Measurements from ENCODE around the gene JUND. TPM values are rescaled to one million over a fixed set of nuclear protein-coding genes. Genes with fewer than 3 reads are reported as not detected.

Gene JUND
- total RNA-seq, 4 donors from 2014 or later = 152 to 386 (median 290) TPM

GRCh38 chr19:18280247-18281081 lies 958 bp downstream of the JUND start:
- no peaks in the 10 kb centered on the region for H3K36me3 ChIP-seq
- peak overlapping the region; percentile 95 to 100 for H3K27ac ChIP-seq
- peak; percentile 76 to 81 for DNase-seq
- peaks cover 5 to 13% of the 10 kb centered on the region in 2 donors for H3K4me1 ChIP-seq
- no peaks in the 10 kb centered on the region for H3K9me3 ChIP-seq
- TF ChIP-seq CTCF (IDR thresholded peaks at IDR 0.05) = no peak
- peak; percentile 93 to 95 for TF ChIP-seq POLR2A (IDR thresholded peaks at IDR 0.05)
- no peaks in the 10 kb centered on the region for H3K27me3 ChIP-seq
- peak overlapping the region; percentile 65 to 78 for H3K4me3 ChIP-seq
- intact Hi-C loops (cut with DNase I; ENCODE audit: low total_unique reads) = no loop called here

DNA sequence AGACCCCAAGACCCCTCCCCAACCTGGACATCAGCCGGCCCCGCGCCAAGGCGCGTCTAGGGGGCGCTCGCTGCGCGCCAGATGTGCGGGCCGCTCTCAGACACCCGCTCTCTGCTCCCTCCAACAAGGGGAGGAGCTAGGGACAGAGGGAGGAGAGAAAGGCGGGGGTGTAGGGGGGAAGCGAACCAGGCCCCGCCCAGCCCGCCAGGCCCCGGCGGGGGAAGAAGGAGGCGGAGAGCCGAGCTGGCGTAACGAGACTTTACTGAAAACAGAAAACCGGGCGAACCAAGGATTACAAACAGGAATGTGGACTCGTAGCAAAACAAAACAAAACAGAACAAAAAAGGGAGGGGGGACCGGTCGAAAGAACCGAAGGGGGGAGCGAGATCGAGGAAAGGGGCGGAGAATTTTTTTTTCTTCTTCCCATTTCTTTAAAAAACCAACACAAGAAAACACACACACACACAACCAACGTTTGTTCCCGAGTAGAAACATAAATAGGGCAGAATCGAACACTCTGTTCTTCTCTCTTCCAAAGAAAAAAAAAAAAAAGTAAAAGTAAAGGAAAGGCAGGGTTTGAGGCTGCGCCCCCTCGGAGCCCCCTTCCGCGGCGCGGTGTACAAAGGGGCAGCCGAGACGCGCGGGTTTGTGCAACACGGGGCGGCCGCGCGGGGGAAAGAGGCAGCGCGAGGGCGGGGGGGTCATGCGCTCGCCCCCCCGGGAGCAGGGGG lies 1.7 kb downstream of the JUND start:
- H3K27me3 ChIP-seq = no peaks in the 10 kb centered on the region
- TF ChIP-seq POLR2A (IDR thresholded peaks at IDR 0.05) (peak; percentile 95 to 99), CTCF (IDR thresholded peaks at IDR 0.05) (peak; percentile 92 to 99 (median 96))
- intact Hi-C loops (cut with DNase I; ENCODE audit: low total_unique reads) = loop anchor here (5.0 kb wide), 1 partner anchor 43 kb away; the partner anchor contains the start of gene LSM4
- peak; percentile 94 for DNase-seq
- no peaks in the 10 kb centered on the region for H3K9me3 ChIP-seq
- peaks cover 10 to 19% of the 10 kb centered on the region in 2 donors for H3K4me1 ChIP-seq
- H3K36me3 ChIP-seq = no peaks in the 10 kb centered on the region
- H3K4me3 ChIP-seq = peak overlapping the region; percentile 65 to 78
- H3K27ac ChIP-seq = peak overlapping the region; percentile 95 to 100

- H3K4me1 ChIP-seq = peaks cover 14 to 23% of the 10 kb centered on the region in 2 donors
- intact Hi-C loops (cut with DNase I; ENCODE audit: low total_unique reads) = loop anchor here (5.0 kb wide), 1 partner anchor 43 kb away; the partner anchor contains the start of gene LSM4
- H3K27ac ChIP-seq = peak overlapping the region; percentile 95 to 100
- DNase-seq = no peak
- H3K9me3 ChIP-seq = no peaks in the 10 kb centered on the region
- TF ChIP-seq POLR2A (IDR thresholded peaks at IDR 0.05) (no peak), CTCF (IDR thresholded peaks at IDR 0.05) (no peak)
- no peaks in the 10 kb centered on the region for H3K27me3 ChIP-seq
- peak overlapping the region; percentile 65 to 78 for H3K4me3 ChIP-seq
- no peaks in the 10 kb centered on the region for H3K36me3 ChIP-seq
These were observed 2.2 kb downstream of the JUND start for GRCh38 chr19:18279266-18279515.

DNA sequence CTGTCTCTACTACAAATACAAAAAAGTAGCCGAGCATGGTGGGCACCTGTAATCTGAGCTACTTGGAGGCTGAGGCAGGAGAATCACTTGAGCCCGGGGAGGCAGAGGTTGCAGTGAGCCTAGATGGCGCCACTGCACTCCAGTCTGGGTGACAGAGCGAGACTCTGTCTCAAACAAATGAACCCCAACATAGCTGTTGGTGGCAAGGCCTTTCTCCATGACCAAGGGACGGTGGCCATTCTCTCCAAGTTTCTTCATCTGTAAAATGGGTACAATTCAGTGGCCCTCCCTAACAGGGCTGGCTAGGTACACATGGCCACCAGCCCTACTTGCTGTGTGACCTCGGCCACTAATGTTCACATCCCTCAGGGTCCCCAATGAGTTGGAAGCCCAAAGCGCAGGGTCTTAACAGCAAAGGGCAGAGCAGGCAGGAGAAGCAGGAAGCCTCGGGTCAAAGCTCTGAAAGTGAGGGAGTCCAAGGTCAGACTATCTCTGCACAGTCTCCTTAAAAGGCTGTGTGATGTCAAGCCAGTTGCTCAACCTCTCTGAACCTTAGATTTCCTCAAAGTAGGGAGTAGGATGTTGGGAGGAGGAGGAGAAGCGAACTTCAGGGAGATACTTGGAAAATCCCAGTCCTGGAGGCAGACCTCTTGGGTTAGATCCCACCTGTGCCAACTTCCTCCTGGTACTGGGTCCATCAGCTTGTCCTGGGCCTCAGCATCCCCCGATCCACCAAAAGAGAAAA lies 2.7 kb downstream of the JUND start:
- Histone ChIP-seq H3K36me3 (no peaks in the 10 kb centered on the region), H3K9me3 (no peaks in the 10 kb centered on the region), H3K4me3 (peak overlapping the region; percentile 65 to 78), H3K4me1 (peaks cover 14 to 26% of the 10 kb centered on the region in 2 donors), H3K27me3 (no peaks in the 10 kb centered on the region), H3K27ac (peak overlapping the region; percentile 95 to 100)
- no peak for DNase-seq
- intact Hi-C loops (cut with DNase I; ENCODE audit: low total_unique reads) = loop anchor here (5.0 kb wide), 1 partner anchor 44 kb away; the partner anchor contains the start of gene LSM4
- TF ChIP-seq CTCF (IDR thresholded peaks at IDR 0.05) (no peak), POLR2A (IDR thresholded peaks at IDR 0.05) (no peak)

All from uterus (tissue), 4 donors.